HG02973 (cell line): ENCODE data around the gene DOC2A.

Experiments used
- ATAC-seq: cut with Tn5 transposase; IDR thresholded peaks from one replicate; pipeline ENCODE4 v1.9.1; 2021; ENCODE audit warnings: moderate library complexity; ENCODE audit not compliant: unreplicated experiment

The DOC2A gene

DNA sequence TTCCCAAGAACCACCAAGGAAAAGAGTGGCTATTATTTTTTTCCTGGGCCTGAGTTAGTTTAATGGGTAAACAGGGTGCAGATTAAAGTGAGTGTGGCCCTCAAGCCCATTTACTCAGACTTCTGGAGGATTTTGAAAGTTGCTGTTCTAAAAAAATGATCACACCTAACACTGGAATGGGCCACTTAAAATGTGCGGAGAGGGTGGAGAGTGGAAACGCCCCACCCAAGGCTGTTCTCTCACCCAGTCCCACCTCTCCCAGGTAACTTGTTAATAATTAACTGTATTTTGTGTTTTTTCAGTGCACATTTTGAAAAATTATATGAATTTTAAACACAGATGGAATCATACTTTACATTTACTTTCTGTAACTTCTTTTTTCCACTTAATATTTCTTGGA is 20.8 kb downstream of the DOC2A start:
- no peak for ATAC-seq

DNA sequence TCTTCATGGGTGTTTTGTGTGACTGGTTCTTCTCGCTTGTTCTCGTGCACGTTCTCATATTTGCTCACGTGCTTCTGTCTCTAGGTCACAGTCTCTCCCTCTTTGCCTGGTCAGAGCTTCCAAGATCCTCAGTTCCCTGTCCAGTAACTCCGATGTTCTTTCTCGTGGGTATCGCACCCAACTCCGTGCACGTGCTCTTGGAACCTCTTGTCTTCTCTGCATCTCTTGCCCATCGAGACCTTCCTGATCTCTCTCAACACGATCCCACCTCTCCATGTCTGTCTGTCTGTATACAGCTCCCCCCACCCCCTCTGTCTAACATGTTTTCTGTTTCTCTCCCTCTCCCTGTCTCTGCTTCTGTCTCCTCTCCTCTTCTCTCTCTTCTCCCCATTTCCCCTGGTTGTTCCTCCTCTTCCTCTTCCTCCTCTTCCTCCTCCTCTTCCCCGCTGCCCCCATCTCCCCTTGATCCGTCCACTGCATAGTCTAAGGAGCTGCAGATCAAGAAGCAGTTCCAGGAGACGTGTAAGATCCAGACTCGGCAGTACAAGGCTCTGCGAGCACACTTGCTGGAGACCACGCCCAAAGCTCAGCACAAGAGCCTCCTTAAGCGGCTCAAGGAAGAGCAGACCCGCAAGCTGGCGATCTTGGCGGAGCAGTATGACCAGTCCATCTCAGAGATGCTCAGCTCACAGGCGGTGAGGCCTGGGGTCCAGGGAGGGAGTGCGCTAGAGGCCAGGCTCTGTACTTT is 21.5 kb downstream of the DOC2A start:
- ATAC-seq: no peak

DNA sequence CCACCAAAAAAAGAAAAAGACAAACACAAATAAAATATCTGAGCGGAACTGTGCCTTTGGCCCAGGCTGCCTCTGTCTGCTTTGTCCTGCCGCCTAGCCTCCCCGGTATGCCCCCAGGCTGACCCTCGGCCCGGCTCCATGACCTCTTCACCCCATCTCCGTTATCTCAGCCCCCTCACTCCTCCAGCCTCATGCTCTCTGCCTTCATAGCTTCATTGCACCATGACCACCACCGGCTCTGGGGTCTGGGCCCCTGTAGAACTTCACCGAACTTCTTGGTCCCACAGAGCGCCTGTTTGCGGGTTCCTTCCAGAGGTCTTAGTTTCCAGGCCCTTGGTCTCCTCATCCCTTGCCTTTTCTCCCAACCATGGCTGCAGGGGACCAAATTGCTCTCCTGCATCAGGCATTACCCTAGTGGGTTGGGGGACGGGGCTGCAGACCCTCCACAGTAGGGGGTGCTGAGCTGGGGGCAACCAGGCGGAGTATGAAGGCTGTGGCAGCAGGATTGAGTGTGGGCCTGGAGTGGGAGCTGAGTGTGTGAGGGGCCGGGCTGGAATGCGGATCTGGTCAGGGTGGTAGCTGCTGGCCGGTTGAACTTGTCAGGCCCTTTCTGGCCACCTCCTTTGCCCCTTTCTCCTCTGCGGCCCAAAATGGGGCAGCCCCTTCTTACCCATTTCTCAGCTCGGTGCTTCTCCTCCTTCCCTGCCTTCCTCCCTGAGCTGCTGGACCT is 22.3 kb downstream of the DOC2A start:
- ATAC-seq: no peak

DNA sequence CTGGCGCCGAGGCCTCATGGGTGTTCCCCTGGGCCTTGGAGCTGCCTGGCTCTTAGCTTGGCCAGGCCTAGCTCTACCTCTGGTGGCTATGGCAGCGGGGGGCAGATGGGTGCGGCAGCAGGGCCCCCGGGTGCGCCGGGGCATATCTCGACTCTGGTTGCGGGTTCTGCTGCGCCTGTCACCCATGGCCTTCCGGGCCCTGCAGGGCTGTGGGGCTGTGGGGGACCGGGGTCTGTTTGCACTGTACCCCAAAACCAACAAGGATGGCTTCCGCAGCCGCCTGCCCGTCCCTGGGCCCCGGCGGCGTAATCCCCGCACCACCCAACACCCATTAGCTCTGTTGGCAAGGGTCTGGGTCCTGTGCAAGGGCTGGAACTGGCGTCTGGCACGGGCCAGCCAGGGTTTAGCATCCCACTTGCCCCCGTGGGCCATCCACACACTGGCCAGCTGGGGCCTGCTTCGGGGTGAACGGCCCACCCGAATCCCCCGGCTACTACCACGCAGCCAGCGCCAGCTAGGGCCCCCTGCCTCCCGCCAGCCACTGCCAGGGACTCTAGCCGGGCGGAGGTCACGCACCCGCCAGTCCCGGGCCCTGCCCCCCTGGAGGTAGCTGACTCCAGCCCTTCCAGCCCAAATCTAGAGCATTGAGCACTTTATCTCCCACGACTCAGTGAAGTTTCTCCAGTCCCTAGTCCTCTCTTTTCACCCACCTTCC is 23.3 kb downstream of the DOC2A start:
- ATAC-seq: no peak

DNA sequence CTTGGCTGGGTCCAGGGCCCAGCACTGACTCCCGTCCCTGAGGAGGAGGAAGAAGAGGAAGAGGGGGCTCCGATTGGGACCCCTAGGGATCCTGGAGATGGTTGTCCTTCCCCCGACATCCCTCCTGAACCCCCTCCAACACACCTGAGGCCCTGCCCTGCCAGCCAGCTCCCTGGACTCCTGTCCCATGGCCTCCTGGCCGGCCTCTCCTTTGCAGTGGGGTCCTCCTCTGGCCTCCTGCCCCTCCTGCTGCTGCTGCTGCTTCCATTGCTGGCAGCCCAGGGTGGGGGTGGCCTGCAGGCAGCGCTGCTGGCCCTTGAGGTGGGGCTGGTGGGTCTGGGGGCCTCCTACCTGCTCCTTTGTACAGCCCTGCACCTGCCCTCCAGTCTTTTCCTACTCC is 23.9 kb downstream of the DOC2A start:
- no peak for ATAC-seq

DNA sequence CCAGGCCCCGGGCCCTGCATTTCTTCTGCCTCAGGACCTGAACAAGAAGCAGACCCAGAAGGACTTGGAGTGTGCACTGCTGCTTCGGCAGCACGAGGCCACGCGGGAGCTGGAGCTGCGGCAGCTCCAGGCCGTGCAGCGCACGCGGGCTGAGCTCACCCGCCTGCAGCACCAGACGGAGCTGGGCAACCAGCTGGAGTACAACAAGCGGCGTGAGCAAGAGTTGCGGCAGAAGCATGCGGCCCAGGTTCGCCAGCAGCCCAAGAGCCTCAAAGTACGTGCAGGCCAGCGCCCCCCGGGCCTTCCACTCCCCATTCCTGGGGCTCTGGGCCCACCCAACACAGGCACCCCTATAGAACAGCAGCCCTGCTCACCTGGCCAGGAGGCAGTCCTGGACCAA is 24.6 kb downstream of the DOC2A start:
- no peak for ATAC-seq

DNA sequence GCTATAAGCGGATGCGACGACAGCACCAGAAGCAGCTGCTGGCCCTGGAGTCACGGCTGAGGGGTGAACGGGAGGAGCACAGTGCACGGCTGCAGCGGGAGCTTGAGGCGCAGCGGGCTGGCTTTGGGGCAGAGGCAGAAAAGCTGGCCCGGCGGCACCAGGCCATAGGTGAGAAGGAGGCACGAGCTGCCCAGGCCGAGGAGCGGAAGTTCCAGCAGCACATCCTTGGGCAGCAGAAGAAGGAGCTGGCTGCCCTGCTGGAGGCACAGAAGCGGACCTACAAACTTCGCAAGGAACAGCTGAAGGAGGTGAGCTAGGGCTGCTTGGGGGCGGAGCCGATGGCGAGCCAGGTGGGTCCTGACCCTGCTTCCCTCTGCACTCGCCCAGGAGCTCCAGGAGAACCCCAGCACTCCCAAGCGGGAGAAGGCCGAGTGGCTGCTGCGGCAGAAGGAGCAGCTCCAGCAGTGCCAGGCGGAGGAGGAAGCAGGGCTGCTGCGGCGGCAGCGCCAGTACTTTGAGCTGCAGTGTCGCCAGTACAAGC is 25.5 kb downstream of the DOC2A start:
- ATAC-seq: no peak

DNA sequence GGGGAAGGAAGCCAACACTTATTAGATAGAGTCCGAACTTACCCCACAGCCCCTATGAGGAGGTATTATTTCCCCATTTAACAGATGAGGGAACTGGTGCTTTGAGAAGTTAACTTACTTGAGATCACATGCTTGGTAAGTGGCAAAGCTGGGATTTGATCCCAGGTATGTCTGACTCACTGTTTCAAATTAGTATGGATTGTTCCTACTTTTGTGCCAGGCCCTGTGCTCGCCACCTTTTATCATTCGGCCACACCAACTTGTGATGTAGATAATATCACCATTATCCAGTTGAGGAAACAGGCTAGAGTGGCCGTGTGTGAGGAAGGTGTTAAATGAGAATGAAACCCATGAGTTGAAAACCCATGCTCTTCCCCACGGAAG is 26.1 kb downstream of the DOC2A start:
- no peak for ATAC-seq

DNA sequence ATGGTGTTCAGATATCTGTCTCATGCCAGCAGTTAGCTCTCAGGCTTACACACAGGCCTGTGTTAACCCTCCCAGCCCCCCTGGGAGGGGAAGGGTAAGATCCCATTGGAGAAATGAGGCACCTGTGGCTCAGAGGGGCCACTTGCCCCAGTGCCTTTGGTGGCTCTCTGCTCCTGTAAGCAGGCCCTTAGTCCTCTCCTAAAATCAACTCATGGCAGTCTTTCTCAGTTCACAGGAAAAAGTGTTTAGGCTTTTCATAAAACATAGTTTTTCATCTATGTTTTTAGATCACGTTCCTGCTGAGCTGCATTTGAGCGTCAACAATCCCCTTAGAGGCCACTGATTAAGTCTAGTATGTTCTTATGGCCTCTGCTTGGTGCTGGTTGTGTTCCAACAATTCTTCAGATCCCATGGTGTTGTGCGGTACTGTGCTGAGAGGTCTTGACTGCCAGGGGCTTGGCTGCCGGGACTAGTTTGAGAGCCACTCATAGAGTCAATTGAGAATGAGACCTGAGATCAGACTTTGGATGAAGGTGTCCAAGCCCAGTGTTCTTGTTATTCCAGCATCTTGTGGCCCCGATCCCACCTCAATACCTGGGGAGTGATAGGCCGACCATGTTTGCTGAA is 26.6 kb downstream of the DOC2A start:
- ATAC-seq: no peak

DNA sequence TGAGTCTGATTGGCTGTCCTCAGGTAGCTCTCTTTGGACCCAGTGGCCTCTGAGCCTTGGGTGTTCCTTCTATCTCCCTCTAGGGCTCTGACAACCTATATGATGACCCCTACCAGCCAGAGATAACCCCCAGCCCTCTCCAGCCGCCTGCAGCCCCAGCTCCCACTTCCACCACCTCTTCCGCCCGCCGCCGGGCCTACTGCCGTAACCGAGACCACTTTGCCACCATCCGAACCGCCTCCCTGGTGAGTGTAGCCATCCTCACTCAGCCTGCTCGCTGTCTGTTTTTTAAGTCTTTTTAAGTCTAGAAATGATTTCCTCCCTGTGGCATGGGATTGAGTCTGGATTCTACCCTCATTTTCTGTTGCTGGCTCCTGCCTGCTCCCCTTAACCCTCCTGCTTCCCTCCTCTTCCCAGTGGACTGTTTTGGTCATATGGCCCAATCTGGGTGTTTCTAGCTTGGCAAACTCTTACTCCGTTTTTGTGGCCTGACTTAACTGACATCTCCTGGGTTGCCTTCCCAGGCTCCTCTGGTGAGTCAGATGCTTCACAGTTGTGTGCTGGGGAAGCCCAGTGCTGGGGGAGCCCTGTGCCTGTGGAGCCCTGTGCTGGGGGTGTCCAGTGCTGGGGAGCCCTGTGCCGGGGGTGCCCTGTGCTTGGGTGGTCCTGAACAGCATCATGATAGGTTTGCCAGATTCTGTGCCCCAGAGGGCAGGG is 27.2 kb downstream of the DOC2A start:
- ATAC-seq: no peak

DNA sequence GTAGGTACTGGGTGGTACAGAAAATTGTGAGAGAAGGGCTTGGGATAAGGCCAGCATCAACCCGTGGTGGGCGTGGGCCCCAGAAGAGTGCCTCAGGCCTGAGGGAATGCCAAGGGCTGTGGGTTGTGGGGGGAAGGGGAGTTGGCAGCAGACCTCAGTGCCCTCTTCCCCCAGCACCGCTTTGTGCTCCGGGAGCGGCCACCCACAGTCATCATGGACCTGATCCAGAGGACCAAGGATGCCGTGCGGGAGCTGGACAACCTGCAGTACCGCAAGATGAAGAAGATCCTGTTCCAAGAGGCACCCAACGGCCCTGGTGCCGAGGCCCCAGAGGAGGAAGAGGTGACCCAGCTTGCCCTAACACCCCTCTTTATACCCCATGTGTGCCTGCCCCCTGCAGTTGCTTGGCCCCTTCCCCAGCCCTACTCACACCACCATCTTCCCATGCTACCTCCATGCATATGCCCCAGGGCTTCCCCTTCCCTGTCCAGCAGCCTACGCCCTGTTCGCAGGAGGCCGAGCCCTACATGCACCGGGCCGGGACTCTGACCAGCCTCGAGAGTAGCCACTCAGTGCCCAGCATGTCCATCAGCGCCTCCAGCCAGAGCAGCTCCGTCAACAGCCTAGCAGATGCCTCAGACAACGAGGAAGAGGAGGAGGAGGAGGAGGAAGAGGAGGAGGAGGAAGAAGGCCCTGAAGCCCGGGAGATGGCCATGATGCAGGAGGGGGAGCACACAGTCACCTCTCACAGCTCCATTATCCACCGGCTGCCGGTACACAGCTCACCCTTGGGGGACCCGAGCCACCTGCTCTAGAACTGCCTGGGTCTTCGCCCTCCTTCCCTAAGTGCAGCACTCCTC is 28.0 kb downstream of the DOC2A start:
- ATAC-seq: no peak

DNA sequence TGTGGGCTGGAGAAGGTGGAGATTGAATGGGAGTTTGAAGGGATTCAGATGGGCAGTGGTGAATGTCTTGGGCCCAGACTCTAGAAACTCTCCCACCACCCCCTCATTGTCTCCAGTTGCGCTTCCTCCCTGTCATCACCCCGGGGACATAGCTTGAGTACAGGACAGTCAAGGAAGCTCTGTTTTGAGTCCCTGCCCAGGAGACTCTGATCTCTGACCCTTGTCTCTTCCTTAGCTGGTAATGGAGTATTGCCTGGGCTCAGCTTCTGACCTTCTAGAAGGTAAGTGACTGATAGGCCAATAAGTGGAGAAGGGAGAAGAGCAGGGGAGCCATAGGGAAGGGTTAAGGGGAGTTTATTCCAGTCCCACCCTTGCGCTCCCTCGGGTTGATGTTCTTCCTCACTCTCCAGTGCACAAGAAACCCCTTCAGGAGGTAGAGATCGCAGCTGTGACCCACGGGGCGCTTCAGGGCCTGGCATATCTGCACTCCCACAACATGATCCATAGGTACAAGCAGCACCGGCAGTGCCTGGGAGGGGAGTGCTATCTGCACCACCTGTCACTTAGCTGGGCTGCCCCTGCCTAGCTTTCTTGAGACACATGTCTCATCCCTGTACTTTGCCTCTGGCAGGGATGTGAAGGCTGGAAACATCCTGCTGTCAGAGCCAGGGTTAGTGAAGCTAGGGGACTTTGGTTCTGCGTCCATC is 32.1 kb downstream of the DOC2A start:
- no peak for ATAC-seq

DNA sequence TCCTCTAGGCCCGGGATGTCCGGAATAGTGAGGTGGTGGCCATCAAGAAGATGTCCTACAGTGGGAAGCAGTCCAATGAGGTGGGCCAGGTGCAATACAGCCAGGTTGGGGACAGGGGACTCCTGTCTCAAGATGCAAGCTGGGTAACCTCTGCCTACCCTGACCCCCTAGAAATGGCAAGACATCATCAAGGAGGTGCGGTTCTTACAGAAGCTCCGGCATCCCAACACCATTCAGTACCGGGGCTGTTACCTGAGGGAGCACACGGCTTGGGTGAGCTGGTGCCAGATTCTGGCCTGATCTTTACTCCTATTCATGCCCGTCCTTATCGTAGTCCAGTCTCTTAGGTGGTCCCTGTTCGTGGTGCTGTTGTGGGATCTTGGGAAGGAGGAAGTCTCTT is 32.7 kb downstream of the DOC2A start:
- no peak for ATAC-seq

DNA sequence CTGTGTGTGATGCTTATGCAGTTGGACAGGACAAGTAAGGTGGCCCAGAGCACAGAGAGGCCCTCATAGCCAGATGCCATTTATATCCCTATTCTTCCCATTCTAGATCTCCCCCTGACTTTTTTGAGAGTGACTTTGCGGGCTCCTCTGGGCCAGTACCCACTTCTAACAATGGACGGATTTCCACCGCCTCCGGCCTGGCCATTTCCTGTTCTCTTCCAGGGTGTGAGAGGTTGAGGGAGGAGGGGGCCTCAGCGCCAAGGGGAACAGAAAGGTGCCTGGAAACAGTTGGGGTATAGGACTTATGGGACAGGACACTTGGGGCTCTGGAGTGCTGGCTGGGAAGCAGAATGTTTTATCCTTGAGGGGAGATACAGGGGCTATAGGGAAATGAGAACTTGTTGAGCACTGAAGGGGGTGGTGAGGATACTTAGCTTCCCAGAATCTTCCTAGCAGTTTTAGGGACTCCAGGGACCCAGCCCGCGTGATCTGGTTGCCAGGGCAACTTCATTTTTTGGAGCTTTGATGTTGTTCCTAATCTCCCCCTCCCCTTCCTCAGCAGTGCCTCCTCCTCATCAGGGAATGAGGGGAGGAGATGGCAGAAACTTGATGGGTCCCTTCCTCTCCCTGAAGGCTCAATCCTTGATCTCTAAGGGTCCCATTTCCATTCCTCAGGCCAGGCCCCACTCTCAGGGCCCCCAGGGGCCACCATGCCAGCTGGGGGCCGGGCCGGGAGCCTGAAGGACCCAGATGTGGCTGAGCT is 33.6 kb downstream of the DOC2A start:
- ATAC-seq: no peak

DNA sequence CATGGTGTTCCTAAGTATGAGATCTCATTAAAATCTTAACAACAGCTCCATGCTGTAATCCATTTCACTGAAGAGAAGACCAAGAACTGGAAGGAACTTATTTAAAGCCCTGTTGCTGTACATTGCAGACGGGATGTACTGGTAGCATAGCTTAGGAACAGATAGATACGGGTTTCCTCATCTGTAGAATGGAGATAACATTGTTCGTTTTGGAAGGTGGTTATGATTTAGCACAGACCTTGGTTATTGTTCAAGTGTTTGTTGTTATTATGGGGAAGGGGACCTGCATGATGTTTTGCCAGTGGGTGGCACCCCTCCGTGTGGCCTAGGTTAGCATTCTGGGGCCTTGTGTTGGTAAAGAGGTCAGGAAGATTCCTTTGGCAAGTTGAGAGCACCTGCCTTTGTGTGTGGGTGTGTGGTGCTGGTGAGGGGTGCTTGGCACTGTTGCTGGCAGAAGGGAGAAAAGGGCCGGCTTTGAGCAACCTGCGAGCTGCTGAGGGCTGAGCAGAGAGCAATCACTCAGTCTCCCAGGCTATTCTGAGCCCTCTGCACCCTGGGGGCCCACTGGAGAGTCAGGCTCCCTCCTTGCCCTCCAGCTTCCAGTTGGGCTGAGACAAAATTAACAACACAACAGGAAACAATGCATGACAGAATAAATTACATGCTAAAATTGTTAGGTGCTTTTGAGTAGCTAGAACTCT is 34.9 kb downstream of the DOC2A start:
- no peak for ATAC-seq

DNA sequence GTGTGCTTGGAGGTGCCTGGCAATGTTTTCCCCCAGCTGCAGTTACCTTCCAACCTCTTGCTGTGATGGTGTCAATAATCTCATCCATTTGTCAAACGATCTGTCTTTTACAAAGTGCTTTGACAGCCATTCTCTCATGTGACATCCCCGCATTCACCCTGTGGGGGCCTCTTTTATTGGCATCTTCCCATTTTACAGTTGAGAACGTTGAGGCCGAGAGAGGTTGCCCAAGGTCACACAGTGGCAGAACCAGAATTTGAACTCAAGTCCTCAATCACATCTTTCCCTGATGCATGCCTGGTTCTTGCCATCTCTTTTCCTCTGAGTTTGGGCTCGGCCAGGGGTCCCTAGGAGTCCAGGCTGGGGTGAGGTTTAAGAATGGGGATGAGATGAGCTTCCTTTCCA is 35.7 kb downstream of the DOC2A start:
- no peak for ATAC-seq

DNA sequence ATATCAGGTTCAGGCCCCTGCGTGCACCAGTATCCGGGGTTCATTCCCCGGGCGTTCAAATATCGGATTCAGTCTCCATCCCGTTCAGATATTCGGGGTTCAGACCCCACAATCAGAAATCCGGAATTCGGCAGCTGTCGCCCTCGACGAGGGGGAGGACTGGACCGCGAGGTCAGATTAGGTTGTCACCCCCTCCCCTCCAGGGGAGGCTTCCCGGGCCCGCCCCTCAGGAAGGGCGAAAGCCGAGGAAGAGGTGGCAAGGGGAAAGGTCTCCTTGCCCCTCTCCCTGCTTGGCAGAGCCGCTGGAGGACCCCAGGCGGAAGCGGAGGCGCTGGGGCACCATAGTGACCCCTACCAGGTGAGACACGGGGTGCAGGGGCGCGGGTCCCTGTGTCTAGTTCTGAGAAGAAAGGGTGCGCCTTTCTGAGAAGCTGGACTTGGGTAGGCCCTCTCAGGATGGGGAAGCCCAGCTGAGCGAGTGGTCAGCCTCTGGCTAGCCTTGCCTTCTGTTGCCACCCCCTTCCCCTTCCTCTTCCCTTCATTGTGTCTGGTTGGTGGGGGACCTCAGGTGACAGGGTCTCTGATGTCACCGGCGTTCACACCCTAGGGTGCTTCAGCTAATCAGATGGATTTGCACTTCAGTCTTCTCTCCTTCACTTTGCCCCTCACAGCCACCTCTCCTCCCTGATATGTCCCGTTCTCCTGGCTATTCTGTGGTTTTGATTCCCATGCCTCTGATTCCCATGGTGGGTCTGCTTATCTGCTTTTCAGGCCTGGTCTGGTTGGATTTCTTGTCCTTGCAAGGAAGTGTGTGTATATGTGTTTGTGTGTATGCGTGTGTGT is 36.3 kb downstream of the DOC2A start:
- ATAC-seq: no peak
